HG03064 (cell line): ENCODE results near the gene KCNC3.

ENCODE experiments used
- ATAC-seq: cut with Tn5 transposase; IDR thresholded peaks from one replicate; pipeline ENCODE4 v1.9.1; 2021; ENCODE audit warnings: low read depth; ENCODE audit not compliant: unreplicated experiment

KCNC3 gene

GRCh38 chr19:50280983-50281382, 48.2 kb downstream of the KCNC3 start:
- ATAC-seq = no peak

GRCh38 chr19:50280074-50280473, 49.1 kb downstream of the KCNC3 start:
- no peak for ATAC-seq

DNA sequence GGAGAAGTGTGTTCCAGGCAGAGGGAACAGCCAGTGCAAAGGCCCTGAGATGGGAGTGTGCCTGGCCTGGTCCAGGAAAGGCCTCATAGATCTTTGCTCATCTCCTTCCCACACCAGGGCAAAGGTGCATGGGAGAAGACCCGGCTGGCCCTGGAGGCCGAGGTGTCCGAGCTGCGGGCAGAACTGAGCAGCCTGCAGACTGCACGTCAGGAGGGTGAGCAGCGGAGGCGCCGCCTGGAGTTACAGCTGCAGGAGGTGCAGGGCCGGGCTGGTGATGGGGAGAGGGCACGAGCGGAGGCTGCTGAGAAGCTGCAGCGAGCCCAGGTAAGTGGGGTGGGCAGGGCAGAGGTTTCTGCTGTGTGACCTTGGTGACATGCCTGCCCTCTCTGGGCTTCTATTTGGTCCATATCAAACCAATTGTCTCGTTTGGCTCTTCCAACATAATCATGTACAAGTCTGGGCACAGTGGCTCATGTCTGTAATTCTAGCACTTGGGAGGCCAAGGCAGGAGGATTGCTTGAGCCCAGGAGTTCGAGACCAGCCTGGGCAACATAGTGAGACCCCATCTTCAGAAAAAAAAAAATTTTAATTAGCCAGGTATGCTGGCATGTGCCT, 51.1 kb downstream of the KCNC3 start:
- no peak for ATAC-seq

GRCh38 chr19:50276370-50277063, 52.7 kb downstream of the KCNC3 start:
- no peak for ATAC-seq

- ATAC-seq = no peak
Measured at GRCh38 chr19:50275577-50276368, 53.4 kb downstream of the KCNC3 start.

DNA sequence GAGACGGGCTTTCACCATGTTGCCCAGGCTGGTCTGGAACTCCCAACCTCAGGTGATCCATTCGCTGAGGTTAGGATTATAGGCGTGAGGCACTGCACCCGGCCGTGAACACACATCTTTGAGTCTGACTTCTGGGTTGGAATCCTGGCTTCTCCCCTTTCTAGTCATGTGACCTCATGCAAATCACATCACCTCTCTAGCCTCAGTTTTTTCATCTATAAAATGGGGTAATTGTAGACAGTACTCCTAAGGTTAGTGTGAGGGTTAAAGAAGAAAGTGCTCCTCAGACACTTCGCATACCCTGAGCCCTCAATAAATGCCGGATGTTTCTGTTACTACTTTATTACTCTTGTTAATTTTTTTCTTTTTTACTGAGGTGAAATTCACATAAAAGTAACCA, 55.4 kb downstream of the KCNC3 start:
- no peak for ATAC-seq

- no peak for ATAC-seq
Measured at GRCh38 chr19:50272263-50272897, 56.8 kb downstream of the KCNC3 start.

DNA sequence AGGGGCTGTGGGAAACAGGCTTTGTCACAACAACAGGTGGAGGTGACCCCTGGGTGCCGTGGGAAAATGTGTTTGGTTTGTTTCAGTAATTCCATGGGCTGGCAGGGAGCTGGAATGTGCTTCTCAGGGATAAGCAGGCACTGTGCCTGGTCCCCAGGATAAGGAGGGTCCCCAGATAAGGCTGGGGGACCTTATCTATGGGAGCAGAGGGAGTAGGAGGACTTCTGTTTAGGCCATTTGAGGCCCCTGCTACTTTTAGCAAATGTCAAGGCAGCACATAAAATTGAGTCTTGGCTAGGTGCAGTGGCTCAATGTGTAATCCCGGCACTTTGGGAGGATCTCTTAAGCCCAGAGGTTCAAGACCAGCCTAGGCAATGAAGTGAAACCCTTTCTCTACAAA, 59.5 kb downstream of the KCNC3 start:
- ATAC-seq = no peak

DNA sequence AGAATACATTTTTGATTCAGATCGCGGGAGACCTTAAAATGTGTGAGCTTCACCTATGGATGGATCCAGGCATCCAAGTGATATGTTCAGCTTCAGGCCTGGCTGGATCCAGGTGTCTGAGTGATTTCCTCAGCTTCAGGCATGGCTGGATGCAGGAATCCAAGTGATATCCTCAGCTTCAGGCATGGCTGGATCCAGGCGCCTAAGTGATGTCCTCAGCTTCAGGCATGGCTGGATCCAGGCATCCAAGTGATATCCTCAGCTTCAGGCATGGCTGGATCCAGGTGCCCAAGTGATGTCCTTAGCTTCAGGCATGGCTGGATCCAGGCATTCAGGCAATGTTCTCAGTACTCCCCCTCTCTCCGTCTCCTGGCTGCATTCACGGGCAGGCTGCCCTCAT, 60.7 kb downstream of the KCNC3 start:
- no peak for ATAC-seq

DNA sequence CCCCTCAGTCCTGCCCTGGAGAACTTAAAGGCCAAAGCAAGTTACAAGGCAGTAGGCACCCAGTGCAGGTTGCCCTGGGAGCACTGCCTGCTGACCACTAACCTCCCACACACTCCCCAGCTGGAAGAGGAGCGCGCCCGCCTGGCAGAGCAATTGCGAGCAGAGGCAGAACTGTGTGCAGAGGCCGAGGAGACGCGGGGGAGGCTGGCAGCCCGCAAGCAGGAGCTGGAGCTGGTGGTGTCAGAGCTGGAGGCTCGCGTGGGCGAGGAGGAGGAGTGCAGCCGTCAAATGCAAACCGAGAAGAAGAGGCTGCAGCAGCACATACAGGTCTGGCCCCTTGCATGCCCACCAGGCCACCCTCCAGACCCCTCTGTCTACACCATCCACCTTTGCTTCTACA, 61.1 kb downstream of the KCNC3 start:
- no peak for ATAC-seq

- no peak for ATAC-seq
Measured at GRCh38 chr19:50266896-50267295, 62.3 kb downstream of the KCNC3 start.

GRCh38 chr19:50266041-50266440, 63.1 kb downstream of the KCNC3 start:
- ATAC-seq = no peak

DNA sequence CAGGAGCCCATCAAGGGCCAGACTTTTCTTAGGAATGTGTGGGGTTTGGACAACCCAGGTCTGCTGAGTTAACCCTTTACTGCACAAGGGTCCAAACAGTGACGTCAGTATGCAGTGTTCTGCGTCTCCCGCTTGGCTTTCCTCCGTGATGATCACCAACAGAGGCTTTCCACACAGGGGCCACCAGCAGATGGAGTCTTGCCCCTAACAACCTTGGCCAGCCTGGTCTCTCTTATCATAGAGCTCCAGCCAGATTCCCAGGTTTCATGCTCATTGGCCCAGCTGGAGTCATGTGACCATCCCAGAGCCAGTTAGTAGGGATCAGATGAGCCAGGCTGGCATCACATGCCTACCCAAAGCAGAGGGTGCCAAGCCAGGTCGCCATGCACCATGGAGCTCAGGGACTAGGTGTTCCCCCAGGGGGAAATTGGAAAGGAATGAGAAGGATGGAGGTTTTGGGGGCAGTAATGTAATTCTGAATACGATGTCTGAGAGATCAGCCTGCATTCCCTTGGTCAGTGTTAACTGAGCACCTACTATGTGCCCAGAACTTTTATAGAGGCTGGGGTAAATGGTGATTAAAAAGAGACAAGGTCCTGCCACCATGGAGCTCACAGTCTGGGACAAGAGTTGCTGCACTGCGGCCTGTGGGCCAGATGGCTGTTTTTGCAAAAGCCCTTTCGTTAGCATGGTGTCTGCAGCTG, 64.5 kb downstream of the KCNC3 start:
- no peak for ATAC-seq

DNA sequence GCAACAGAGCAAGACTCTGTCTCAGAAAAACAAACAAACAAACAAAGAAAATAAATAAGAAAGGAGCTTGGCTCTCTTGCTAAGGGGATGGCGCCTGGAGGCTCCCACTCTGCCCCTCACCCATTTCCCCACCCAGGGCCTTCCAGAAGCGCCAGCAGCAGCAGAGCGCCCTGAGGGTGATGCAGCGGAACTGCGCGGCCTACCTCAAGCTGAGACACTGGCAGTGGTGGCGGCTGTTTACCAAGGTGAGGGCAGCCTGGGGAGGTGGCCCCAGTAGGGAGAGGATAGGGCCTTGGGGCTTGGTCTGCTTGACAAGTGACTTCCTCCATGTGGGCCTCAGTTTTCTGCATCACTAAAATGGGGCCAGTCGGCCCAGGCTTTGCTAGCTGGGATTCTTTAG, 66.0 kb downstream of the KCNC3 start:
- ATAC-seq = no peak
